Suprapubic skin (tissue), 4 donors: ENCODE results near the gene FEN1. TPM values are rescaled to one million over a fixed set of nuclear protein-coding genes. Genes with fewer than 3 reads are reported as not detected.

ENCODE experiments used
- DNase-seq, 2 donors: peaks; one replicate each; pipeline ENCODE4 v3.0.0-alpha.2; 2019; ENCODE audit warnings: low spot score in 2 of 2
- H3K27ac ChIP-seq: fragments of 200-600 bp; sonication (generic); one replicate; pipeline ENCODE4 v1.5.1; 2019
- H3K27me3 ChIP-seq: fragments of 200-600 bp; sonication (generic); one replicate; pipeline ENCODE4 v1.5.1; 2019
- H3K36me3 ChIP-seq: fragments of 200-600 bp; sonication (generic); one replicate; pipeline ENCODE4 v1.5.1; 2019
- H3K4me1 ChIP-seq: fragments of 200-600 bp; sonication (generic); one replicate; pipeline ENCODE4 v1.5.1; 2019
- H3K4me3 ChIP-seq: fragments of 200-600 bp; sonication (generic); one replicate; pipeline ENCODE4 v1.5.1; 2019; ENCODE audit warnings: mild to moderate bottlenecking
- H3K9me3 ChIP-seq: fragments of 200-600 bp; sonication (generic); one replicate; pipeline ENCODE4 v1.5.1; 2019
- EP300 ChIP-seq: sonication (generic); formaldehyde crosslinking; IDR thresholded peaks from one replicate; pipeline ENCODE4 v1.6.1; 2017; ENCODE audit warnings: antibody characterized with exemption
- POLR2A ChIP-seq, 2 donors: fragments of 450-650 bp; IDR thresholded peaks; one replicate each; pipeline ENCODE4 v1.6.1; 2017; ENCODE audit warnings: antibody characterized with exemption in 2 of 2, mild to moderate bottlenecking in 2 of 2, moderate library complexity in 2 of 2
- POLR2AphosphoS5 ChIP-seq, 3 donors: sonication (generic); formaldehyde crosslinking; IDR thresholded peaks; one replicate each; pipeline ENCODE4 v1.6.1; 2017; ENCODE audit warnings: antibody characterized with exemption in 3 of 3
- WGBS: methylation state at CpG from one replicate; pipeline ENCODE4 v1.1.5; 2018; 5-methylcytosine and 5-hydroxymethylcytosine counted together
- total RNA-seq, 4 donors: library from RNA; depleted of rRNA; stranded (reverse); fragments of >200 nt; gene quantifications; one replicate each; pipeline ENCODE4 v1.1.0, GENCODE V29; 2016
- TF ChIP-seq, protein P1 (sequence below), 2 donors: fragments of 200-600 bp in 1 of 2; fragments of 450-650 bp in 1 of 2; sonication (generic) in 1 of 2; IDR thresholded peaks; one replicate each; pipeline ENCODE4 v1.5.1; 2016 to 2019; ENCODE audit warnings: antibody characterized with exemption in 2 of 2, mild to moderate bottlenecking in 1 of 2, moderate library complexity in 1 of 2

Gene FEN1
- total RNA-seq, 4 donors from 2014 or later, result 6.9 to 14.0 (median 9.2) TPM

DNA sequence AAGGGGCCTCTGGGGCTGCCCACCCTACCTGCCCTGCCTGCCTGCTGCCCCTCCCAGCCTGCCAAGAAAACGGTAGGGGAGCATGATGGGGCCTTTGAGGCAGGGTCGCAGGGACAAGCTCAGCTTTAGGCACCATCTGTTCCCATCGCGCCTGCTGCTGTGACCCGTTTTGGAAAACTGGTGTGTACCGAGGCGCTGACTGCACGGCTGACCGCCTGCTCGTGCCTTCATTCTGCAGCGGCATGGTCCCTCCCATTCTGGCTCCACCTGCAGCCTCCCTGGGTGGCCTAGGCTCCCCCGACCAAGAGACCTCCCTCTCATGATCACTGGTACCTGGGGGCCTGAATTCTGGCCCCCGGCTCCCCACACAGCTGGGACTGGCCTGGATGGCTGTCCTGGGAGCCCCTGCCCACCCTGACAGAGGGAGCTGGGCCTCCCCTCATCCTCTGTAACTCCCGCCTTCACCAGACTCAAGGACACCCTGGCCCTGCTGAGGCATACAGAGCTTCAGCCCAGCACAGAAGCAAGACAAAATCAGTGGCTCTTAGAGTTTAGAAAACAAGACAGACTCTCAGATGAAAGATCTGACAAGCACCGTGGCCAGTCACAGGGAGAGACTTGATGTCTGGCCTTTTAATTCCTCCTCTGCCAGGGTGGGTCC lies 46.8 kb upstream of the FEN1 start:
- Histone ChIP-seq H3K36me3 (peaks cover 24% of the 10 kb centered on the region), H3K27ac (no peak overlapping the region), H3K4me3 (no peak overlapping the region), H3K4me1 (peaks cover 10% of the 10 kb centered on the region), H3K9me3 (no peaks in the 10 kb centered on the region), H3K27me3 (no peaks in the 10 kb centered on the region)
- DNase-seq, result no peak
- TF ChIP-seq POLR2A (IDR thresholded peaks at IDR 0.05), result no peak
- TF ChIP-seq, protein P1, sequence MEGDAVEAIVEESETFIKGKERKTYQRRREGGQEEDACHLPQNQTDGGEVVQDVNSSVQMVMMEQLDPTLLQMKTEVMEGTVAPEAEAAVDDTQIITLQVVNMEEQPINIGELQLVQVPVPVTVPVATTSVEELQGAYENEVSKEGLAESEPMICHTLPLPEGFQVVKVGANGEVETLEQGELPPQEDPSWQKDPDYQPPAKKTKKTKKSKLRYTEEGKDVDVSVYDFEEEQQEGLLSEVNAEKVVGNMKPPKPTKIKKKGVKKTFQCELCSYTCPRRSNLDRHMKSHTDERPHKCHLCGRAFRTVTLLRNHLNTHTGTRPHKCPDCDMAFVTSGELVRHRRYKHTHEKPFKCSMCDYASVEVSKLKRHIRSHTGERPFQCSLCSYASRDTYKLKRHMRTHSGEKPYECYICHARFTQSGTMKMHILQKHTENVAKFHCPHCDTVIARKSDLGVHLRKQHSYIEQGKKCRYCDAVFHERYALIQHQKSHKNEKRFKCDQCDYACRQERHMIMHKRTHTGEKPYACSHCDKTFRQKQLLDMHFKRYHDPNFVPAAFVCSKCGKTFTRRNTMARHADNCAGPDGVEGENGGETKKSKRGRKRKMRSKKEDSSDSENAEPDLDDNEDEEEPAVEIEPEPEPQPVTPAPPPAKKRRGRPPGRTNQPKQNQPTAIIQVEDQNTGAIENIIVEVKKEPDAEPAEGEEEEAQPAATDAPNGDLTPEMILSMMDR (IDR thresholded peaks at IDR 0.05), result no peak
- no peak for TF ChIP-seq POLR2AphosphoS5 (IDR thresholded peaks at IDR 0.05)
- no peak for TF ChIP-seq EP300
- WGBS, result 70% methylated on average over 7 of the region's 15 CpGs

DNA sequence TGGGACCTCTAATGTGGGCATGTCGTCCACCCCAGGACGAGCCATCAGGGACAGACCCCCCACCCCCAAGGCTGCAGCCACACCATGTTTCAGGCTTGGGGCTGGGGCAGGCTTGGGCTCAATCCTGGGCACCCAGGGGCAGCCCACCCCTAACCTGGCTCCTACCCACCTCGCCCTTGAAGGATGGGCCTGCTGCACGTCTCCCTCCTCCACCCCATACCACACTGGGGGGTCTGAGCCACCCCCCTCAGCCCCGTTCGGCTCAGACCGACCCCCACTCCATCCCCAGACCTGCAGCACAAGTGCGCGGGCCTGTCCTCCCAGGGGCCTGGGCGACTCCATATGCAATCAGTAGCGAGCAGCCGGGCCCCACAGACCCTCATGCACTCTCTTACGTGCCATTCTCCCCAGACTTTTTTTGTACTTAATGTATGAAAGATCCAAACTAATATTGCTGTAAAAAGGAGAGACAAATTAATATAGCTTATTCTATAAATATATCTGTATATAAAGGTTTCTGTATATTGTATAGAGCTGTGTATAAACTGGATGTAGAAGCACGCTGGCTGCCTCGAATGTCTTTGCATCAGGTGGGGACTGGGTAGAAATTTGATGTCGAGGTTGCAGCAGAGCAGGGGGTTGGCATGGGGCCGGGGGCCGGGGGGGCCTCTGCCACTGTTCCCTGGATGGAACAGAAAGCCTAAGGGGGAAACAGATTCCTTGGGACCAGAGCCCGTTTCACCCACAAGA lies 46.1 kb upstream of the FEN1 start:
- H3K36me3 ChIP-seq, result peaks cover 19% of the 10 kb centered on the region
- no peak for DNase-seq
- H3K4me3 ChIP-seq, result no peak overlapping the region
- WGBS, result 79% methylated on average over 19 of the region's 19 CpGs
- no peak overlapping the region for H3K27ac ChIP-seq
- peaks cover 10% of the 10 kb centered on the region for H3K4me1 ChIP-seq
- no peak for TF ChIP-seq POLR2A (IDR thresholded peaks at IDR 0.05)
- no peak for TF ChIP-seq POLR2AphosphoS5 (IDR thresholded peaks at IDR 0.05)
- TF ChIP-seq, protein P1 (IDR thresholded peaks at IDR 0.05), result no peak
- no peak for TF ChIP-seq EP300
- H3K27me3 ChIP-seq, result no peaks in the 10 kb centered on the region
- no peaks in the 10 kb centered on the region for H3K9me3 ChIP-seq

DNA sequence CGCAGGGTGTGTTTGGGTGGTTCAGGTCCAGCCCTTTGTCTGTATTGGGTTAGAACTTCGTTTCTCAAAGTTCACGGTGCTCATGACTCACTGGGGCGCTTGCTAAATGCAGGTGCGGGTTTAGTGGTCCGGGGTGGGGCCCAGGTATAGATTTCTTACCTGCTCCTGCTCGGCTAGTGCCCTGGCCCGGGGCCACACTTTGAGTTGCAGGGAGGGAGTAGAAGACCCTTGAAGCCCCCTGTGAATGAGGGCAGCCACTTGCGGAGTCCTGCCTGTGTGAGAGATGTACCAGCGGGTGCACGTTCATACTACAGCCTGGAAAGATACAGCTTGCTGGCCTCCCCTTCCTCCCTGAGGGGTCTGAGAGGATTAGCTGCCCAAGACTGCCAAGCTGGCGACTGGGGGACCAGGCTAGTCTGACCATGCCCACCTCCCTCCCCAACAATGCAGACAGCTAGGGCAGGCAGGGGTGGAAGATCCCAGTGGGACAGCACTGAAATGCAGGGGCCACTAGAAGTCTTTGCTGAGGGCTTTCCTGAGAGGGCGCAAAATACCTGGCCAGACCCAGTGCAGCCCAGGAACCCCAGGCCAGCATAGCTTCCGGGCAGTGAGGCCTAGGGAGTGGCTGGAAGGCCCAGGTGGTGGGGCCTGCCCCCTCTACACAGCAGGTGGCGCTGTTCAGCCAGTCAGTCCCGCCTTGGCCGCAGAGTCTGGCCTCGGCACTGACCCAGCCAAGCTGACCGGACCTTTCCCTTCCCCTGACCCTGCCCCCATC lies 45.3 kb upstream of the FEN1 start:
- Histone ChIP-seq H3K4me3 (no peak overlapping the region), H3K27ac (no peak overlapping the region), H3K4me1 (peaks cover 16% of the 10 kb centered on the region), H3K27me3 (no peaks in the 10 kb centered on the region), H3K9me3 (no peaks in the 10 kb centered on the region), H3K36me3 (peaks cover 15% of the 10 kb centered on the region)
- TF ChIP-seq, protein P1 (IDR thresholded peaks at IDR 0.05), result peak; percentile 51 to 87
- TF ChIP-seq EP300, result no peak
- peak in 1 of 2 donors; percentile 80 for DNase-seq
- WGBS, result 76% methylated on average over 9 of the region's 19 CpGs

DNA sequence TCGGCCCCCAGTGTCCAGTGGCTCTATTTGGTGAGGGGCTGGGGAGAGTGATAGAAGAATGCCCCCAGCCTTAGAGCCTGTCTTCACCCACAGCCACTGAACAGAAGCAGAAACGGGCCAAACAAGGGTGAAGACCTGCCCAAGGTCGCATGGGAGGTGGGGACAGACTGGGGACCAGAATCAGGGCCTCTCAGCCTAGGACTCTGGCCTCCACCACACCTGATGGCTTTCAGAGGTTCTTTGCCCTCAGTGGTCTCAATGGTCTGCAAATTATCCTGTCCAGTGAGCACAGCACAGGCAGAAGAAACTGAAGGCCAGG lies 44.8 kb upstream of the FEN1 start:
- no peaks in the 10 kb centered on the region for H3K9me3 ChIP-seq
- 33% methylated on average over 3 of the region's 3 CpGs for WGBS
- peaks cover 3% of the 10 kb centered on the region for H3K27me3 ChIP-seq
- no peak overlapping the region for H3K4me3 ChIP-seq
- TF ChIP-seq, protein P1 (IDR thresholded peaks at IDR 0.05), result no peak
- no peak for TF ChIP-seq POLR2A (IDR thresholded peaks at IDR 0.05)
- TF ChIP-seq EP300, result no peak
- no peak for TF ChIP-seq POLR2AphosphoS5 (IDR thresholded peaks at IDR 0.05)
- peaks cover 17% of the 10 kb centered on the region for H3K4me1 ChIP-seq
- peaks cover 14% of the 10 kb centered on the region for H3K36me3 ChIP-seq
- H3K27ac ChIP-seq, result no peak overlapping the region
- no peak for DNase-seq
